ENCODE measurements around the gene TRIM31.

Gene TRIM31

GRCh38 chr6:30111266-30111856 is 1.5 kb downstream of the TRIM31 start:
- no peak for DNase-seq

GRCh38 chr6:30104661-30105060 is 8.2 kb downstream of the TRIM31 start:
- no peak for DNase-seq

- DNase-seq, result no peak
These were observed 9.1 kb downstream of the TRIM31 start for GRCh38 chr6:30103872-30104179.

- peak; percentile 76 for DNase-seq
These were observed 9.7 kb downstream of the TRIM31 start for GRCh38 chr6:30102970-30103871.

GRCh38 chr6:30102414-30102969 is 10.4 kb downstream of the TRIM31 start:
- DNase-seq, result no peak

- peak; percentile 71 for DNase-seq
These were observed 11.2 kb downstream of the TRIM31 start for GRCh38 chr6:30101444-30102413.

- no peak for DNase-seq
These were observed 12.1 kb downstream of the TRIM31 start for GRCh38 chr6:30100585-30101443.

GRCh38 chr6:30100154-30100553 is 12.7 kb downstream of the TRIM31 start:
- no peak for DNase-seq

GRCh38 chr6:30097902-30098768 is 14.8 kb downstream of the TRIM31 start:
- no peak for DNase-seq

GRCh38 chr6:30096829-30097228 is 16.1 kb downstream of the TRIM31 start:
- DNase-seq, result no peak

- no peak for DNase-seq
These were observed 18.8 kb downstream of the TRIM31 start for GRCh38 chr6:30093951-30094661.

- DNase-seq, result no peak
These were observed 19.9 kb downstream of the TRIM31 start for GRCh38 chr6:30092852-30093543.

- DNase-seq, result no peak
These were observed 21.1 kb downstream of the TRIM31 start for GRCh38 chr6:30091577-30092381.

GRCh38 chr6:30087876-30088275 is 25.0 kb downstream of the TRIM31 start:
- DNase-seq, result no peak

- DNase-seq, result no peak
These were observed 35.7 kb downstream of the TRIM31 start for GRCh38 chr6:30077218-30077617.

- no peak for DNase-seq
These were observed 36.8 kb downstream of the TRIM31 start for GRCh38 chr6:30075790-30076732.

- DNase-seq, result no peak
These were observed 37.6 kb downstream of the TRIM31 start, which contains the start of gene RNF39 for GRCh38 chr6:30075094-30075789. RNF39 (minus strand) TSS chr6:30075769; CDS start chr6:30075585, 184 bp downstream.
